EL (cell line): Measurements from ENCODE around the gene NTM.

Source experiments
- DNase-seq: peaks from one replicate; pipeline ENCODE4 v3.0.0-alpha.2; 2016

NTM gene

DNA sequence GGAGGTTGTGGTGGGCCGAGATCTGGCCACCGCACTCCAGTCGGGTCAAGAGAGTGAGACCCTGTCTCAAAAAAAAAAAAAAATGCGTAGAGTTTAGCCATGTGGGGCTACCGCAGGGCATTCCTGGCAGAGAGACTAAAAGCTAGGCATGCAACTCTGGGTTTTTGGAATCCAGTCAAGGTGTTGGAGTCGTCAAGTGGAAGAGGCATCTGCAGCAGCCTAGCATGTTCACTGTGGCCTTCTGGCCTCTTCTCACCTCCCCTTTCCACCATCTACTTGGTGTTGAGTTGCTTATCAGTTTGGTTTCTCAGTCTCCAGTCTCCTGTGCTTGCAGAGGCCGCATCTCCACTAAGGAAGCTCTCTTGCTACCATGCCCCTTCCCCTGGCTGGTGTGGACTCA is 572.5 kb downstream of the NTM start:
- DNase-seq: no peak

DNA sequence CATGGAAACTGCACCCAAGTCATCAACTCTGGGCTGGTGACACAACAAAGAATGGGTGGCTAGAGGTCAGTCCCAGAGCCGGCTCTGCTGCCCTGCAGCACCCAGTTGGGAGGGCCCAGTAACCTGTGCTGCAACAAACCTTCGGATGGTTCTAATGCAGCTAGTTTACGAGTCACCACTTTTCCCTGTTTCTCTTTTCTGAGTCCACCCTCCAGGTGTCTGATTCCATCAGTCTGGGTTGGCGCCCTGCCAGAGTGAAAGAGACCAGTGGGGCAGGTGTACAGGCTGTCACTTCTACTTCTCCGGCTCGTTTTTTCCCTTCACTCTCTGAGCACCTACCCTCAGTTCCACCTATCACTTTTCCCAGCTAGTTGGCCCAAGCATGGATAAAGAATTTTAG is 572.9 kb downstream of the NTM start:
- DNase-seq: no peak

DNA sequence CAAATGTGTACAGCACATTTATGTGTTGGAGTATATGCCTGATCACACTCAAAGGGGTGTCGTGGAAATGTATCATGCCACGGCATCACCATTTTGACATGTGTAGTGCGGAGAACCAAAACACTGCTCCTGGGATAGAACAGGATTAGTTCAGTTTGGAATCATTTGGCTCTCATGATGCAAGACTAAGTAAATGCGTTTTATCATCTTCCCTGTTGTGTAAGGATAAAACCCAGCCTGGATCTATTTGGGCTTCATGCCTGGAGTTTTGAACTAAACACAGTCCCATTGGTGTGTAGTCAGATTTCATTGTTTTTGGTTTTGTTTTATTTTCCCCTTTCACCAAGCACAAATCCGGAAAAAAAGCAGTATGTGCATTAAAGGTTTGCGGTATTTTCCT is 574.3 kb downstream of the NTM start:
- no peak for DNase-seq

DNA sequence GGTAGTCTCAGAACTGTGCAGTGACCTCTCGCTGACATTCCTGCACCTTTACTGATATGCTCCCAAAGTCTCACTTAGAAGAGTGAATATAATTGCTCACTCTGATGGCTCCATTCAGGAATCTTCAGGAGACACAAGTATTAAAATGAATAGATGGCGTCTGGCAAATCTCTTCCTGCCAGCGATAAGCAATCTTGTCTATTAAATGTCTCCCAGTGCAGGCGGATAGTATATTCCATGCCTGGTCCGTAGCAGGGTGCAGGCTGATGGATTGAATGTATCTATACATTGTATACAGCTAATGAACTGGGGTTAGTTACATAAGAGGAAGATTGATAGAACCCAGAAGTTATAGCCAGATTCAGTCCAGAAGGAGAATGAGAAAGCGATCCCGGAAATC is 575.3 kb downstream of the NTM start:
- DNase-seq: no peak

DNA sequence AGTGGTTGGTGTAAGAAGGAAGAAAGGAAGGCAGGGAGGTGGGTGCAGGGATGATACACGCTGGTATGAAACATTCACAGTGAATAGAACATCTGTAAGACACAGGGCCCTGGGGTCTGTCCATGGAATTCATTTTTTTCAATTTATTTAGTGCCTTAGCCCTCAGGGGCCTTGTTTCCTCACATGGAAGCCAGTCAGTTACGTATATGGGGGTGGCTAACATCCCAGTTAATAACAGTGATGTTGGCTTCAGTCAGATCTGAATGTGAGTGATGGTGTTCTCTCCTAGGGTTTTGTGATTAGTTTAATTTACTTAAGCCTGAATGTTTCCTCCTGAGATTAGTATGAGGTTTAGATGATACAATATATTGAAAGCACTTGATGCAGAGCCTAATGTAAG is 577.1 kb downstream of the NTM start:
- no peak for DNase-seq

DNA sequence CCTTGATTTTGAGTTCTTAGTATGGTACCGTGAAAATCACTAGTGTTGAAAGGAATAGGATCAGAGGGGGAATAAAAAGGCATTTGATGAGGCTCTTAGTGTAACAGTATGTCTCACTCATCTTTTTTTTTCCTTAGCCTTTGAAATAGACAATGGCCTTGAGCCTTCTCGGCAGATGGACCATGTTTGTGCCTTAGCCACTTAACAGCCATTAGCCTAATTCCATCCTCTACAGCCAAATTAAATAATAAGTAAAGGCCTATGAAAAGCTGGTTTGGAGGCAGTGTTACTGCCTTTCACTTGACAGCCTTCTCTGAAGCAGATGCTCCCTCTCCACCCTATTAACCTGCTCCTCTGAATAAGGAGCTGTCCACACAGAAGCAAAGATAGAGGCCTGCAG is 580.7 kb downstream of the NTM start:
- DNase-seq: no peak

DNA sequence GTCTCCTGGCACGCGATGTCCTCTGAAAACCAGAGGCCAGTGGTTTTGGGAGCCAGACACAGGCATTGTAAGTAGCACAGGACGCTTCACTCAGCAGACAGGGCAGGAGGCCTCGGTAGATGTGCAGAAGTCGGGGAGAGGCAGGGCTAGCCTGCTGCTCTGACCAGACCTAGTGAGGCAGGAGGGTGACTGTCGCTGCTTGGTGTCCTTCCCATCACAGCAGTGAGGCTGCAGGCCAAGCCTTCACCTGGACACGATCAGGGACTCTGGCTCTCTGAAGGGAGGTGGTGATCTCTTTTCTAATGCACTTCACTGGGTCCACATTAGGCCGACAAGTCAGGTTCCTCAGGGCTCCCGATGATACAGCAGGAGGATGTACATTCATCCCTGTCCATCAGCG is 583.7 kb downstream of the NTM start:
- no peak for DNase-seq

DNA sequence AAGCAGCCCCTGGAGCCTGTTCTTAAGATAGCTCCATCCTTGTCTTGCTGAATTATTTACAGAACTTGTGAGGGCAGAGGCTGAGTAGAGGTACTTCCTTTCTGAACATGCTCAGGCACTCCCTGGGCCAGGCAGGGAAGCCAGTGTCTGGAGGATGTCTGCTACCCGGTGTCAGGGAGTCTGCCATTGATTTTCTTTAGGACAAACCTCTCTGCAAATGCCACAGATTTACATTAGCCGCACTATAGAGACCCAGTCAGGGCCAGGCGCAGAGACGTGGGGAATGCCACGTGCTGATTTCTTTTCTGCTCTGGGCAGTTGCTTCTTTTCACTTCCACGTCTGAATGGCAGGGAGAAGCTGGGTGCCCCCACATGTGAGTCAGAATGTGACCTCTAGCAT is 585.5 kb downstream of the NTM start:
- DNase-seq: no peak

DNA sequence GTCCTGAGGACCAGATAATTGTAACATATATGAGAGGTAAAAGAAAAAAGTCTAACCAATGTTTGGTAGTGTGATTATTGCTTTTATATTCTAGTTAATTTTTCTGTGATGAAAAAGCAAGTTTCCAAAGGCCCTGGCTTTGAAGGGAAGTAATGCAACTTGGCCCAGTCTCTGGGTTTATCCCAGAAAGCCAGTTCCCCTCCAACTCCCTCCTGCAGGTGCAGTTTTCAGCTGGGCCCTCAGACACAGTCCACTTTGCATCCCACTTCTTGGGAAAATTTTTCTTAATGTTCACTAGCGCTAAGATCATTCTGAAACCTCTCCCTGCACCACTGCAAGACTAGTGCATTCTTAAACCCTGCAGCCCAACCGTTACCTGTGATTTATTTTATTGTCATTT is 586.8 kb downstream of the NTM start:
- DNase-seq: no peak

DNA sequence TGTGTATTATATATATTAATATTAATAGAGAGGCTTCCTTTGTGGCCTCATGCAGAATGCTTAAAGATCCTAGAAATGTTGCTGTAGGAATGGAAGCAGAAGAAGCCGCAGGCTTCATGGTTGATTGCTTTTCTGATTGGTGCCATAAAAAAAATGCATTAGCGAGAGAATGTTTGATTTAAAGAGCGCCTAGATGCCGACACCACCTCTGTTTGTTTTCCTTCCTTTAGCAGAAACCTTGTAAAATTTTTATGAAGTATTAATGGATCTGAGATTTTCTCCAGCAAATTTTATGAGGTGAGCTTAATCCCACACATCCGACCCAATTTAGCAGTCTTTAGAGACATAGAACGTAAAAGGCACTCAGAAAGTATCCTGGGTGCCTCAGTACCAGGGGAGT is 587.5 kb downstream of the NTM start:
- no peak for DNase-seq

DNA sequence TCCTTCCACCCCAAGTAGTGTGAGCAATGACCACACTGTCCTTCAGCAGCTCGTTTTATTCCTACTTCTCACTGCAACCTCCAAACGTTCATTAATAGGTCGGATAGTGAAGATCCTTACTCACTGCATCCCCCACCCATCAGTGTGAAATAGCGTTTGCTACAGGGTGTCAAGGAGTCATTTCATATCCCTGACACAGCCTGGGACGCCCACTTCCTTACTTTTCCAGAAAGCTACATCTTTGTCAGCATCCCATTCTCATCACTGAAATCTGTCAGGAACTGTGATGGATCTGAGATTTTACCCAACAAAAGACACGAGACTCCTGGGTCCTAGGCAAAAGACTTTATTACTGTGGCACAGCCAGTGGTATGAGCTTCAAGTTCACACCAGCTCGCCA is 592.4 kb downstream of the NTM start:
- DNase-seq: no peak

DNA sequence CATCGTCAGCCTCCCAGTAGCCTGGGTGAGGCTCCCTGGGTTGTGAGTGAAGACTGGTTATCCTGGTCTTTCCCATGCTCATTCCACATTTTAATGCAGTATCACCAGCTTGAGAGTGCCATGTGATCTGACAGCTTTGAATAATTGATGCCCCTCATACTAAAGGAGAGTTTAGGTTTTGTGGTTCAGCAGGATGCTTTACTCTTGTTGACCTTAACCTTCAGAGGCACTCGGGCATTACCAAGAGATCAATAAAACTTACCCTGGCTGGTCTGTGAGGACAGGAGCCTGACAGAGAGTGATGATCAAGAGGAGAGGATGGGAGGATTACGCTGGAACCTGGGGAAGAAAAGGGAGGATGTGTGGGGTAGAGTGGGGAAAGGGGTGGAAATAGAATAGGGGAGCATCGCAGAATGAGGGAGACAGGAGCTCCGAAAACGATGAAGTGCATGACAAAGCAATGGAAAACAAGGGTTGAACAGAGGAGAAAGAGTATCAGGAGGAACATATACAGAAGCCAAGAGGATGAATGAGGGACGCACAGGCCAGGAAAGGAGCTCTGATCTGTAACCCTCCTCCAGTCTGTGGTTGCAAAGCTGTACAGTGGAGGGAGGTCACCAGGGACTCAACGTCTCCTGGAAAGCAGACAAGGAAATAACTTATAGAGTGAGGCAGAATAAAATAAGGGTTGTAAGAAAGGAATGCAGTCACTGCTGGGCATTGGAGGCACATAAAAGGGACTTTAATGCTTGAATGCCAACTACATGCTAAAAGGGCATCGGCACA is 594.5 kb downstream of the NTM start:
- DNase-seq: no peak

DNA sequence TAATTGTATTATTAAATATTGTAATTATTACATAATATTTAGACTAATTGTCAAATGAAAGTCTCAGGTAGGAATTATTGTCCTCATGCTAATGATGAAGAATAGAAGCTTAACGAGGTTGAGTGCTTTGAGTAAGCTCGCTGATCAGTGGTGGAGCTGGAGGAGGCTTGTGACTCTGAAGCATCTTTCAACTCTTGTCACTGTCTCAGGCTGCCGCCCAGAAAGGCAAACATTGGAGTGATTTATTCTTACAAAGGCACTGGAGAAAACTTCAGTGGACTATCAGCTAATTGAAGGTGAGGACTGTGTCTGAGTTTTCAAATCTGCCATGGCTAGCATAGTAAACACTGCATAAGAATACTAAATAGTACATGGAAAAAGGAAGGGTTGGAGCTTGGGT is 595.1 kb downstream of the NTM start:
- DNase-seq: no peak

DNA sequence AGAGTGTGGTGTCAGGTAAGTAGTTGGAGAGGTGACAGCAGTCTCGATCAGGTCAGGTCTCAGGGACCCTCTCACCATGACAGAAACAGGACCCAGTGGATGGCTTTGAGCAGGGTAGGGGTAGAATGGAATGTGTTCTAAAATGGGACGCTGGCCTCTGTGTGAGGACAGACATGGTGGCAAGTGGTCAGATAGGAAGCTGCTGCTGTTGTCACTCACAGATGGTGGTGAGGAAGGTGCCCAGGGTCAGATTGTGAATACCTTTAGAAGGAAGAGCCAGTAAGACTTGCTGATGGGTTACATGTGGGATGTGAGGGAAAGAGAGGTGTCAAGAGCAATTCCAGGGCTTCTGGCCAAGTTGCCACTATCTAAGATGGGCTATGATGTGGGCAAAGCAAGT is 596.3 kb downstream of the NTM start:
- DNase-seq: no peak

DNA sequence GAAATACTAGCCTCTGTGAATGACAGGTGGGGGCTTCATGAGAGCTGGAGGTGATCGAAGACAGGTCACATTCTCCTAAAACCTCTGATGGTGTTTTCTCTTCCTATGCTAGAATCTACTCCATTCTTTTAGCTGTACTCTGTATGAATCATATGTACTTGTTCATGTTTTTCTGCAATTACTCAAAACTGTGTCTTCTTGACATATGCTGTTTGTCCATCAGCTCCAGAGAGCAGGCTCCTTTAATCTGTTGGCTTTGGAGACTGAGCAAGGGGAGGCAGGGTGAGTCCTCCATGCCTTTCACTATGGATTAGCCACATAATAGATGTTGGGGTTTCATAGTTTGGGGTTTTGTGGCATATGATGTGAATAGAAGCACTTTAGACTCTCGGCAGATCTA is 598.8 kb downstream of the NTM start:
- DNase-seq: no peak

DNA sequence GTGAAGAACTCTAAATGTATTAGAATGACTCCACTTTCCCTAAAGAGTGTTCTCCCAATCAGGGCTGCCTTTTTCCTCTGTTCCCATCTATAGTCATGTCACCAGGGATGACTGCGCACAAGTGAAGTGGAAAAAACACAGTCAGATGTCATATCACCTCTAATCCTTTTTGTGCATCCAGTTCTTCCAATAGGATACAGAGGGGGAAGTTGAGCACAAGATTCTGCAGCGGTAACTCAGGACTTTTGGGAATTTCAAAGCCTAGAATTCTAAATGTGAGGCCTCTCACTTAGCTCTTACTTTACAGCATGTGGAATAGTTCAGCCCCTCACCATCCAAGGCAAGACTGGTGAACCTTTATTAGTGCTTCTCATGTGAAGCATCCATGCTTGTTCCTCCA is 602.6 kb downstream of the NTM start:
- no peak for DNase-seq

DNA sequence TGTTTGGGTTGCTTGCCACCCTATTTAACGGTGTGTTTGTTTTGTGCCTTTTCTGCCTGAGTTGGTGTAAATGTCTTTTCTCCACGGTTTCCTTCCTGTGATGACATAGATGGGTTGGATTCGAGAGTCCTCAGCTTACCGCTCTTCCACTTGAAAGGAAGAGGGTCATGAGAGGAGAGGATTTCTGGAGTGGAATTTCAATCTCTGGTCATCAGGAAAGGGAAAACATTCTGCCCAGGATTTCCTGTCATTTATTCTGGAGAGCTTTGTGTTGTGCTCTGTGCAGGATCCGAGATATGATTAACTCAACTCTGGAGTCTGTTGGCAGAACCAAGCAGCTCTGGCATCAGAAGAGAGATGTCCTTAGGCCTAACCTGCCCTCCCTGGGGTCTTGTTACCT is 605.2 kb downstream of the NTM start:
- DNase-seq: no peak

DNA sequence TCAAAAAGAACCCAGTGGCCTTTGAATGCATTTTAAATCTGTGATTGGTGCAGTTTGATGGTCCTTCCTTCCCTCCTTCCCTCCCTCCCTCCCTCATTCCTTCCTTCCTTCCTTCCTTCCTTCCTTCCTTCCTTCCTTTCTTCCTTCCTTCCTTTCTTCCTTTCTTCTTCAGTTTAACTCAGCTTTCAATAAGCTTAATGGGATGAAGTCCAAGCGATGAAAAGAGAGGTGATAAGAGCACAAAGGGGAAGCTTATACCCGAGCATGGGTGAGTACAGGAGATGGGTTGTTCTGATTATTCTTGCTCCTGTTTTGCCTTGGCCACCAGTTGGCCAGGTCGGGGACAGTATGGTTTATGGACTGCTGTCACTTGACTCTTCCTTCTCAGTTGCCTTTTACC is 605.6 kb downstream of the NTM start:
- no peak for DNase-seq

DNA sequence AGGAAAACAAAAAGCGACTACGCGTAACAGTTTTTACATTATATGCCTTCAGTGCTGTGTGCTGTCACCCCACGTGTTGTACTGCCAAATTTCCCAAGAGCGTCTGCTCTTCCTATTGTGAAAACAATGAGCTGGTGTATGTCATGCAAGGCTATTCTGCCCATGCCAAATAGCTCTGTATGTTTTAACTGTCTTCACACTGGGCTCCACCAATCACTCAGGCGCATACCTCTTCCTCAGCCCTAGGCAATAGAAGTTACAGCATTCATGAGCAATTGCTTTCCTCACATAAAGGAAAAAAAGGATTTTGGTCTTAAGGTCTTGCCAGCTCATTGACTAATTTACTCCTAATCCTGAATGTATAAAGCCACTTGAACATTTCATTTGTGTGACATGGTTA is 606.8 kb downstream of the NTM start:
- peak; percentile 94 for DNase-seq

DNA sequence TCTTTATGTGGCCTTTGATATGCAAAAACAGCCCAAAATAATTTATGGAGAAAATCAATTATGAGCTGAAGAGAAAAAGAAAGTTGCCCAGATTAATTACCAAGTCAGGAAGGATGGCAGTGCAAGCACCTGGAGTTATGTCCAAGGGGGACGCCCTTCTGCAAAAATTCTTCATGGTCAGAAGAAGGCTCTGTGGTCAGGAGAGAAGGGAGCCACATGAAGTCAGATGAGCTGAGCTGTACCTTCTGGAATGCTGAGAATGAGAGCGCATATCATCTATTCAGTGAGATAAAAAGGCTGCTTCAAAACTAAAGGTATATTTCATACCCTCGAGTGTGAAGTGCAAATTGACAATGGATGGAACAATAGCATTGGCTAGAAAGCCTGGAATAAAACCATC is 607.4 kb downstream of the NTM start:
- DNase-seq: peak; percentile 93

DNA sequence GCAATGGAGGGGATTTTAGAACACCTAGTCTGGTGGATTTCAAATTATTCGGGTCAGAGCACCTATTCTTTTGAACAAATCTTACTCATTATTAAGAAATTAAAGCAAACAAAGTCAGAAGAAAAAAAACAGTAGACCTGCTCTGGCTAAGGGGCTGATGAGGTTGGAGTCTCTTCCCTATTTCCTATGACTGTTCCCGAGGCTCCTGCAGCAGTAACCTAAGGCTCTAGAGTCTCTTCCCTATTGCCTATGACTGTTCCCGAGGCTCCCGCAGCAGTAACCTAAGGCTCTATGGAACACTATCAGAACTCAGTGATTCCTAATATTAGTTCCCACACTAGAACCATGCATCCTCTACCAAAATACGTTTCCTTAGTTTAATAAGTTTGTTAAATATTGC is 607.9 kb downstream of the NTM start:
- peak; percentile 38 for DNase-seq

DNA sequence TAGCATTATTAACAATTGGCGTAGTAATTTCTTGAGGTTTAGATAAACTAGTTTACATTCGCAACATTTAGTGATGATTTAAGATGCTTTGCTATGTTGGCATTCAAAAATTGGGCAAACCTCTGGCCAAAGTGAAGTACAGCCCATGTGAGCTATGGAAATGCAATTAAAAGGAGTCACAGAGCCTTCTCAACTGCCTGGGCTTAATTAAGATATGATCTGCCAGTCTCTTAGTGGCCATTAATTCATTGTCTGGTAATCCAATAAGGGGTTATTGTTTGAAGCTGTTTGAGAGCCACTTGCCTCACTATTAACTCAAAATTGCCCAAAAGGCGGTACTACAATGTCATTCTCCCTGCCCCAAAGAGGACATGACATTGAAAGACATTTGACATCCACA is 608.9 kb downstream of the NTM start:
- no peak for DNase-seq

DNA sequence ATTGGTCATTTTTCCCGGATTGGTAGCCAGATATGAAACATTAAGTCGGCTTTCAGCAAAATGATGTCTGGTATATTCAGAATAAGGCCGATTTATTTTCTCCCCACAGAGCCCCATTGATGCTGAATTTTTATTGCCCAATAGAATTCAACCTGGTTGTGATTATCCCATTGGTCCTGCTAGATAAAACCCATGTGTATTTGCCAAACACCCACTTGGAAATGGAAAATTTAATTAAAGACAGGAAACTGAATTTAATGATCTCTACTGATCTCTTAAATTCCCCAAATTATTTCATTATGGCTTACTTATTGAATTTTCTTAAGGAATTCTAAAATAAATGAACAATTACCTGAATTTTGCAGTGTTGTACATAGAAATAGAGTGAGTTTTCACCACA is 609.8 kb downstream of the NTM start:
- no peak for DNase-seq

DNA sequence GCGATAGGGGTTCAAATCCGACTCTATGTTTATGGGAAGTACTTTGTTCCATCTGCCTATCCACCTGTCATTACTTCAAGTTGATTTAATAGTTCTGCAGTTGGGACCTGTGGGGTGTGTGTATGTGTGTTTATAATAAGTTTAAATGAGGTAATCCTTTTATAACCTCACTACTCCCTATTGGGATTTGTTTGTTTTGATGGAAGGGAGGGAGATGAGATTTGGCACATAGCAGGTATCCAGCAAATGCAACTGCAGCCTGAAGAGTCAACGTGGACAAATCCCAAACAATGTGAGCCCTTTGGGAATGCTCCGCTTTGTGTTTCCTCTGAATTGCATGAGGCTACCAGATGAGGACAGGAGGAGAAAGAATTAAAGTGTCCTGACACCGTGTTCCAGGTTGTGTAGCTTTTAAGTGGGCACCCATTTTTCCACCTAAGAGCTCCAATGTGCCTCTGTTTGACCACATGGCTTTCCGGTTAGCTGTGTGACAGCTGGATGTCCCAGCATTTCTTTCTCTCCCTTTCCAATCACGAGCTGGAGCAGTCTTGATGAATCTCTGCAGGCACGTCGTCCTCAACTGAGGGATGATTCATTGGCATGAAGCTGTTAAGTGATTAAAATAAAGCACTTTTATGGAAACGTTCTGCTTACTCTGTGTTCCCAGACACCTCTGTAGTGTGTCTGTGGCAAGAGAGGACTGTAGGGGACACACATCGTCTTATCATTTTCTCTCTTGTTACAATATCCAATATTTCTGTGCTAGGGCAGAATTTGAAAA is 610.7 kb downstream of the NTM start:
- DNase-seq: peak; percentile 9

DNA sequence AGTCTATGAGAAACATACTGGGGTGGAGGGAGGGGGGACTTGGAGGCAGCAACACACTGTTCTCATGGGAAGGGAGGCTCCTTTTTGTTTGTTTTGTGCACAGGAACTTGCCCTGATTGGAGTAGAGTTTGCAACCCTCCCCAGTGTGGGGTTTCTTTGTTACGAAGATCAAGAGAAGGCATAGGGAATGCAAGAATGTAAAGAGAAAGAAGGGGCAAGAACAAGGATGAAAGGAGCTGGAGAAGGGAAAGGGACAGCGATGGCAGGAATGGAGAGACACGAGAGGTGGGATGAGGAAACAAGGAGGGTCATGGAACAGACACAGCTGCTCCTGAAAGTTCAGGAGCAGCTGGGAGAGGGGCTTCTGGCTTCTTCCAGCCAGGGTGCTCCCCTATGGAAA is 611.7 kb downstream of the NTM start:
- no peak for DNase-seq
